Measurements from ENCODE around the gene AGBL5. TPM values are rescaled to one million over a fixed set of nuclear protein-coding genes. Genes with fewer than 3 reads are reported as not detected.
A peak's percentile ranks its signal among the peaks of the same experiment; 100 is the strongest.

The AGBL5 gene
- total and polyA plus RNA-seq, 2 of the 13 experiments (the other 11 are each of a cell fraction or from before 2014, with no cell fraction given), result 55.9 to 73.3 TPM

GRCh38 chr2:27086724-27087593 is 35.5 kb downstream of the AGBL5 start, which contains the start of gene KHK (continued):
- TF ChIP-seq SP1 (IDR thresholded peaks at IDR 0.05) (no peak), SP1 (CRISPR knock-in tag; IDR thresholded peaks at IDR 0.05) (no peak), ZNF605 (CRISPR knock-in tag; IDR thresholded peaks at IDR 0.05) (0 out of 2 replicates have a peak, but pooled peaks have one; percentile 57), GABPB1 (CRISPR knock-in tag; IDR thresholded peaks at IDR 0.05) (peak; percentile 11; the same call in 1 of the 2 replicates), ZNF235 (CRISPR knock-in tag; IDR thresholded peaks at IDR 0.05; ENCODE audit: borderline replicate concordance) (0 out of 2 replicates have a peak, but pooled peaks have one; percentile 48), ZBTB25 (CRISPR knock-in tag; IDR thresholded peaks at IDR 0.05) (no peak; the same call in 1 of the 2 replicates), ATM (IDR thresholded peaks at IDR 0.05; ENCODE audit: borderline replicate concordance) (no peak), KDM5B (CRISPR knock-in tag; IDR thresholded peaks at IDR 0.05; ENCODE audit: borderline replicate concordance) (no peak), MAX (IDR thresholded peaks at IDR 0.05) (peak; percentile 27), ZNF432 (CRISPR knock-in tag; IDR thresholded peaks at IDR 0.05; ENCODE audit: borderline replicate concordance) (no peak), ZSCAN22 (CRISPR knock-in tag; IDR thresholded peaks at IDR 0.05) (no peak), MAFF (IDR thresholded peaks at IDR 0.05; ENCODE audit: low read depth, low read length) (no peak), ZKSCAN8 (CRISPR knock-in tag; IDR thresholded peaks at IDR 0.05; ENCODE audit: borderline replicate concordance) (0 out of 2 replicates have a peak, but pooled peaks have one; percentile 8), KLF12 (CRISPR knock-in tag; IDR thresholded peaks at IDR 0.05; ENCODE audit: borderline replicate concordance) (peak; percentile 54), ARNTL (CRISPR knock-in tag; IDR thresholded peaks at IDR 0.05) (peak; percentile 30), SRSF9 (IDR thresholded peaks at IDR 0.05; ENCODE audit: borderline replicate concordance, insufficient read depth, low read depth, low read length, poor library complexity, severe bottlenecking) (no peak), EHMT2 (IDR thresholded peaks at IDR 0.05; ENCODE audit: borderline replicate concordance, low read depth, low read length) (no peak), ZBTB33 (CRISPR knock-in tag; IDR thresholded peaks at IDR 0.05) (no peak), ZUFSP (CRISPR knock-in tag; IDR thresholded peaks at IDR 0.05; ENCODE audit: borderline replicate concordance) (no peak), ZNF788 (CRISPR knock-in tag; IDR thresholded peaks at IDR 0.05; ENCODE audit: borderline replicate concordance) (peak; percentile 72; the same call in 1 of the 2 replicates), ZSCAN29 (CRISPR knock-in tag; conservative IDR thresholded peaks at IDR 0.05) (0 out of 2 replicates have a peak, but pooled peaks have one; percentile 11), ZNF362 (CRISPR knock-in tag; IDR thresholded peaks at IDR 0.05; ENCODE audit: borderline replicate concordance) (no peak), RFXAP (CRISPR knock-in tag; IDR thresholded peaks at IDR 0.05; ENCODE audit: borderline replicate concordance) (0 out of 2 replicates have a peak, but pooled peaks have one; percentile 78)

All from HepG2 (cell line).